ENCODE results near the gene ZBTB11.
"Not testable (repeated sequence)": the region's sequence is repeated elsewhere in the genome, so short reads cannot be mapped to it uniquely, and the experiment has no call there.

Gene ZBTB11, protein sequence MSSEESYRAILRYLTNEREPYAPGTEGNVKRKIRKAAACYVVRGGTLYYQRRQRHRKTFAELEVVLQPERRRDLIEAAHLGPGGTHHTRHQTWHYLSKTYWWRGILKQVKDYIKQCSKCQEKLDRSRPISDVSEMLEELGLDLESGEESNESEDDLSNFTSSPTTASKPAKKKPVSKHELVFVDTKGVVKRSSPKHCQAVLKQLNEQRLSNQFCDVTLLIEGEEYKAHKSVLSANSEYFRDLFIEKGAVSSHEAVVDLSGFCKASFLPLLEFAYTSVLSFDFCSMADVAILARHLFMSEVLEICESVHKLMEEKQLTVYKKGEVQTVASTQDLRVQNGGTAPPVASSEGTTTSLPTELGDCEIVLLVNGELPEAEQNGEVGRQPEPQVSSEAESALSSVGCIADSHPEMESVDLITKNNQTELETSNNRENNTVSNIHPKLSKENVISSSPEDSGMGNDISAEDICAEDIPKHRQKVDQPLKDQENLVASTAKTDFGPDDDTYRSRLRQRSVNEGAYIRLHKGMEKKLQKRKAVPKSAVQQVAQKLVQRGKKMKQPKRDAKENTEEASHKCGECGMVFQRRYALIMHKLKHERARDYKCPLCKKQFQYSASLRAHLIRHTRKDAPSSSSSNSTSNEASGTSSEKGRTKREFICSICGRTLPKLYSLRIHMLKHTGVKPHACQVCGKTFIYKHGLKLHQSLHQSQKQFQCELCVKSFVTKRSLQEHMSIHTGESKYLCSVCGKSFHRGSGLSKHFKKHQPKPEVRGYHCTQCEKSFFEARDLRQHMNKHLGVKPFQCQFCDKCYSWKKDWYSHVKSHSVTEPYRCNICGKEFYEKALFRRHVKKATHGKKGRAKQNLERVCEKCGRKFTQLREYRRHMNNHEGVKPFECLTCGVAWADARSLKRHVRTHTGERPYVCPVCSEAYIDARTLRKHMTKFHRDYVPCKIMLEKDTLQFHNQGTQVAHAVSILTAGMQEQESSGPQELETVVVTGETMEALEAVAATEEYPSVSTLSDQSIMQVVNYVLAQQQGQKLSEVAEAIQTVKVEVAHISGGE

DNA sequence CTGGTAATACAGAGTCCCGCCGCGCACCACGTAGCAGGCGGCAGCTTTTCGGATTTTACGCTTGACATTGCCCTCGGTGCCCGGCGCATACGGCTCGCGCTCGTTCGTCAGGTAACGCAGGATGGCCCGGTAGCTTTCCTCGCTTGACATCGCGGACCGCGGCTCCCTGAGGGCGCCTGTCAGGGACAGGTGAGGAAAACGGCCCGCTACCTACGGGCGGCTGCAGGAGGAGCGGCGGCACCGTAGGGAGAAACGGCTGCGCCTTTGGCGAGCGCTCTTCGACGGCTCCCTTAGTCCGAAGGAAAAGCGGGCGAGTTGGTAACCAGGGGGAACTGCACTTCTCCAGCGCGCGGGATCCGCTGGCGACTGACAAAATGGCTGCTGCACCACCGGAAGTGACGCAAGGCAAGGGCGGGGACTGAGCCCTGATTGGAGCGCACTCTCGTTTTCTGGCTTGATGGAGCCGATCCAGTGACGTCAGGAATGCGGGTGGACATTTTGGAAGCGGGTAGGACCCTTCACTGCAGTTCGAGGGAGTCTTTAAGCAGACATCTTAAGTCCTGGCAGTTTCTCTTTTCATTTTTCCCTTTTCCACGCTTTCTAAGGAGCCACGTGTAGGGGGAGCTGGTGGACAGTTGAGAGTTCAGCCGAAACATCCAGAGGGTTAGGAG is at the start of gene ZBTB11:
Gene ZBTB11 (minus strand): TSS at position 368 of the 671 bp plus-strand sequence. CDS start 218 bp downstream, at position 150.
- no peak for DNase-seq

DNA sequence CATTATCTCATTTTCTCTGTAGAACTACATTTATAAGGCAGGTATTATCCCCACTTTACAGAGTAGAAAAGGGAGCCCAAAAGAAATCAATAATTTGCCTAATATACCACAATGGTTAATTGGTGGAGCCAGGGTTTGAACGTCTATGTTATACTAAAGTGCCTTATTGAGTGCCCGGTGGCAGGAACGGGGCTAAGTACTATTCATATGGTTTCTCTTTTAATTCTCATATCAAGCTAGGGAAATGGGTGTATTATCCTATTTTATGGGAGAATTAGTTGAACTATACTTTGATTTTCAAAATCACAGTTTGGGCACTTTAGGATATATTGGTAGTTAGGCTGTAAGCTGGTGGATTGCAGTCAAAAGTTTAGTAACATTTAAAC is 49.0 kb upstream of the ZBTB11 start:
- no peak for DNase-seq

GRCh38 chr3:101725194-101725889 is 48.4 kb upstream of the ZBTB11 start:
- DNase-seq, result peak; percentile 37

DNA sequence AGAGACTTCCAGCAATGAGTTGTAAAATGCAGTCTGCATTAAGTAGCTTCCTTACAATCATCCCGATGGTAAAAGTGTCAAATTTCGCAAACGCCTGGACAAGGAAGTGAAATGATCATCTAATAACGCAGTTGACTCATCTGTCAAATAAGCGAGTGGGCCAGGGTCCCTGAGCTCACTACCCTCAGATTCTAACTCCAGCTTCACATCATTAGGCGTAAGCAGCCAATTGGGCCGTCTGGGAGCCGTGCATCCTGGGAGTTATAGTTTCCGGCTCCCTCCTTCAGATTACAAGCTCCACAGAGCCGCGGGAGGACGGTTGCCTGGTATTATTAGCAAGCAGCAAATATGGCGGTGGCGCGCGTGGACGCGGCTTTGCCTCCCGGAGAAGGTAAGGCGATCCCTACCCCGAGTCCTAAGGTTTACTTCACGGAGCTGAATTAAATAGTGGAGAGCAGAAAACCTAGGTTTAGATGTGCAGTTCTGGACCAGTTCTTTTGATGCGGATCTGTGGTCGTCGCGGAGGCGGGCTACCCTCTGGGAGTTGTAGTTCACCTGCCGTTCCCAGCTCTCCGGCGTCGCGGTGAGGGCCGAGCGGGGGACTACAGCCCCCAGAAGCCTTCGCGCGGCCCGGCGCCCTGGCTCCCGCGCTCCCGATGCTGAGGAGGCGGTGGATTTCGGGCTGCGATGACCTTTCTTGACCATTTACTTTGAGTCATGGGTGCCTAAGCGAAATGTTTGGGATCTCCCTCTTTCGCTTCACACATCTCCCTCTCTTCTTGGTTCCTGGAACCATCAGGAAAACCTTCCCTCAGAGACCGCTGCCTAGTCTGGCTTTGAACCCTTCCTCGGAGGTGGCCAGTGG is 47.6 kb upstream of the ZBTB11 start, which contains the start of gene CEP97:
Gene CEP97 (plus strand): TSS at position 286 of the 865 bp plus-strand sequence. CDS start 63 bp downstream, at position 349.
- peak; percentile 98 for DNase-seq

DNA sequence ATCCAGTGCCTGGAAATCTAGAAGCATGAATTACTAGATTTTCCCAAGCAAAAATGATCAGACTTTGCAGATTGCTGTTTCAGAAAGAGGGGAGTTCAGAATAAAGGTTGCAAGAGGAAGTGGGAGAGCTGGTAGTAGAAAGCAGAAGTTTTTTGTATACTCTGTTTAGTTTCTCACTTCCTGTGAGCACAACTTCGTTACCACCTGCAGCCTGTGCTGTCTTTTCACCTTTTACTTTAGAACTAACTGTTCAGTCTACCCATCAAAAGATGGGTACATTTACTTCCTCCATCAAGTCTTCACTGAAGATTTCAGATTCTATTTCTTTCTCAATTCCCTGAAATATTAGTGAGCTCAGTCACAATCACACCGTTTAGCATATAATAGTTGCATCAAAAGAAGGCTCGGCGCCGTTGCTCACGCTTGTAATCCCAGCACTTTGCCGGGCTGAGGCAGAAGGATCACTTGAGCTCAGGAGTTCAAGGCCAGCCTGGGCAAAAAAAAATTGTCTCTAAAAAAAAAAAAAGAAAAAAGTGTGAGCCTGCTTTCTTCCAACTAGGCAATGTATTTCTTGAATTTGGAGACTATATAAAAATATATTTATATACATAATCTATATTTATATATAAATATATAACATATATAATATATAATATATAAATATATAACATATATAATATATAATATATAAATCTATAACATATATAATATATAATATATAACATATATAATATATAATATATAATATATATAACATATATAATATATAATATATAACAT is 45.7 kb upstream of the ZBTB11 start:
- no peak for DNase-seq

DNA sequence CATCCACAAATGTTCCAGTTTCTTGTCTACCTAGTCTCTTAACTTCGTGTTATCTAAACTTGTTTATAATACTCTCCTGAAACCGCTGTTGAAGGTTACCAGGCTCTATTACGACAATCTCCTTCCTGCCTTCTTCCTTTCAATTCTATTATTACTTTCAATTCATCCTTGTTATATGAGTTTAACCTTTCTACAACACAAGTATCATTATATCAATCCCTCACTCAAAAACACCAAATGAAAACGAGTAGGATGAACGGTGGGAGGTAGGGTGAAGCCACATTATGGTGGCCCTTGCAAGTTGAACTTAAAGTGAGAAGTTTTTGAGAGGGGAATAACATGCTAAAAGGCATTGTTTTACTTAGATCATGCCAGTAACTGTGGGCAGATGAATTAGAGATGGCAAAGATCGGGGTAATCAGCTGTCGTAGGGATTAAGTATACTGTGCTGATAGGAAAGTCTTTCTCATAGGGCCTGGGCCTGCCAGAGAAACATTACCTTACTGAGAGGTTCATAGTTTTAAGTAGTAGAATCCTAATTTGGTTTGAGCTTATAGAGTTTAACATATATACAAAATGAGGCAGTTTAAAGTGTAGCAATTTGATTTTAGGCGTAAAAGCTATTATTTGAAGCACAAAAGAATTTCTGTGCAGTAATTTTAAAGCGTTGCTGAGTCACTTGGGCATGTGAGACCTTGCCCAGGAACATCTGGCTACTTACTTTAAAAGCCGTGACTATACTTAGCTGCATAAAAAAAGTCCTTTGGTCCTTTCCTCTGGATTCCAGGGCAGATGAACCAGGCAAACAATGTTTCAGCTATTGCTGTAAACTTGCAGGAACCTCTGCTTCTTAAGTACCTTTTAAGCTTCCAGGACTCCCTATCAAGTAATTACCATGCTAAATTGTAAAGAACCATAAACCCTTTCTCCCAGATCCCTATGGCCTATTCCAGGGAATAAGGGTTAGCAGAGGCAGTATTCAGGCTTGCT is 44.2 kb upstream of the ZBTB11 start:
- no peak for DNase-seq

- no peak for DNase-seq
These were observed 42.8 kb upstream of the ZBTB11 start for GRCh38 chr3:101719604-101720185.

GRCh38 chr3:101718455-101718854 is 41.5 kb upstream of the ZBTB11 start:
- DNase-seq, result no peak

DNA sequence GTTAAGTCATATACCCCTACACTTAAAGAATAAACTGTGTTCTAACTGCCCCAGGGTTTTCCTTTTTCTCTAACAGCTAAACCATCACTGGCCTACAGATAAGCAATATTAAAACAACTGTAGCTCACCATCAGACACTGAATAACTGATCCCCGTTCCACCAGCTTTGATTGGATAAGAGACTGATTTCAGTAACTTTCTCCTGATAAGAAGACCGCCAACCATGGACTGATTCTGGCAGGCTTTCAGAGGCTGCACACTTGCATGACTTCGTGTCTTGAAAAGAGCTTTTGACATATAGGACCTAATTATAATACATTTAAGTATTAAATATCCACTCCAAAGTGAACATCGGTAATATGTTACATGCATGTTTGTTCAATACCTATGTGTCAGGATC is 32.2 kb upstream of the ZBTB11 start:
- DNase-seq, result no peak

DNA sequence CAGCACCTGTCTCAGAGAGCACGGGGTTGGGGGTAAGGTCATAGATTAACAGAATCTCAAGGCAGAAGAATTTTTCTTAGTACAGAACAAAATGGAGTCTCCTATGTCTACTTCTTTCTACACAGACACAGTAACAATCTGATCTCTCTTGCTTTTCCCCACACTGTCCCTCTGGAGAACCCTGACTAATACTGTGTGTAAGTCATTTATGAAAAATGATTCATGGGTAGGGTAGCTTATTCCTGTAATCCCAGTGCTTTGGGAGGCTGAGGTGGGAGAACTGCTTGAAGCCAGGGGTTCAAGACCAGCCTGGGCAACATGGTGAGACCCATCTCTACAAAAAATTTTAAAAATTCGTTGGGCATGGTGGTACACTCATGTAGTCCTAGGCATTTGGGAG is 27.7 kb upstream of the ZBTB11 start:
- not testable (repeated sequence) for DNase-seq

GRCh38 chr3:101703169-101703568 is 26.2 kb upstream of the ZBTB11 start:
- DNase-seq, result no peak

DNA sequence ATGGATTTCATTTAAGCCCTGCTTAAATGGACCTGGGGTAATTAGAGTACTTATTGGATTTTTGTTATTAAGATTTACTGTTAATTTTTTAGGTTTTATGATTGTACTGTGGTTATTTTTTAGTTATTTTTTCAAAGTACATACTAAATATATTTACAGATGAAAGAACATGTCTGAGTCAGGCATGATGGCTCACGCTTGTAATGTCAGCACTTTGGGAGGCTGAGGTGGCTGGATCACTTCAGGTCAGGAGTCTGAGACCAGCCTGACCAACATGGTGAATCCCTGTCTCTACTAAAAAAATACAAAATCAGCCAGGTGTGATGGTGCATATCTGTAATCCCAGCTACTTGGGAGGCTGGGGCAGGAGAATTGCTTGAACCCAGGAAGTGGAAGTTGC is 25.8 kb upstream of the ZBTB11 start:
- no peak for DNase-seq

DNA sequence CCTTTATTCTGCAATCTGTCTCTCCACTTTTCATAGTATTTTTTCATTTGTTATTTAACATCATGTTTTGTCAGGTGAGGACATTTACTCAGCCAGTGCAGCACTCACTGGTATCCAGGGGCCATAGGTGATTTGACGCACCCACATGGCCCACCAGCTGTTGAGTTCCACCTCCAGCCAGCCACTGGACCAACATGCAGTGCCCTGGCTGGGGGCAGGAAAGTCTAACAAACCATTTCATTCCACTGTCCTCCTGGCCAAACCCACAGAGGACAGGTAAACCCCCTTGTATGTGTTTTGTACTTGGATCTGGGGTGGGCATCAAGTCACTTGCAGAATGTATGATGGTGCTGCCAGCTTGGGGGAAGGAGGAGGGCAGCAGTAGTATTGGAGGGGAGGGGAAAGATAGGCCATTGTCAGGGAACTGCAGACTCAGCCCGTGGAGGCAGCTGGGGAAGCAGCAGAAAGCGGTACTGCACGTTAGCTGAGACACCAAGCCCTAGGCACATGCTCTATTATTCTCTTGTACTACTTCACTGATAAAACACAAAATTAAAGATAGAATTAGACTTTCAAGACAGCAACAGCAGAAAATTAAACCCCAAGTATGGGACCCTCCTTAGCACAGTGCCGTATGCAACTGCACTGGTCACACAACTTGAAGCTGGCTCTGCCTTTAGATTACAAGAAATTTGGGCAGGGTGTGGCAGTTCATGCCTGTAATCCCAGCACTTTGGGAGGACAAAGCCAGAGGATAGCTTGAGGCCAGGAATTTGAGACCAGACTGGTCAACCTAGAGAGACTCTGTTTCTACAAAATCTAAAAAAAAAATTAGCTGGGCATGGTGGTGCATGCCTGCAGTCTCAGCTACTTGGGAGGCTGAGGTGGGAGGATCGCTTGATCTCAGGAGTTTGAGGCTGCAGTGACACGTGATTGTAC is 25.0 kb upstream of the ZBTB11 start:
- DNase-seq, result no peak

GRCh38 chr3:101695779-101696372 is 18.9 kb upstream of the ZBTB11 start:
- no peak for DNase-seq

DNA sequence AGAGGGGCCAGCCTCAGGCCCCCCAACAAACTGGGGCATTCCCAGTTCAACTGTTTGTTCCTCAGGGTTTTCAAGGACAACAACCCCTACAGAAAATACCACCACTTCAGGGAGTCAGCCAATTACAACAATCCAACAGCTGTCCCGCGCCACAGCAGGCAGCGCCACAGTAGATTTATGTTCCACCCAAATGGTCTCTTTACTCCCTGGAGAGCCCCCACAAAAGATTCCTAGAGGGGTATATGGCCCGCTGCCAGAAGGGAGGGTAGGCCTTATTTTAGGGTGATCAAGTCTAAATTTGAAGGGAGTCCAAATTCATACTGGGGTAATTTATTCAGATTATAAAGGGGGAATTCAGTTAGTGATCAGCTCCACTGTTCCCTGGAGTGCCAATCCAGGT is 17.9 kb upstream of the ZBTB11 start:
- DNase-seq, result not testable (repeated sequence)

DNA sequence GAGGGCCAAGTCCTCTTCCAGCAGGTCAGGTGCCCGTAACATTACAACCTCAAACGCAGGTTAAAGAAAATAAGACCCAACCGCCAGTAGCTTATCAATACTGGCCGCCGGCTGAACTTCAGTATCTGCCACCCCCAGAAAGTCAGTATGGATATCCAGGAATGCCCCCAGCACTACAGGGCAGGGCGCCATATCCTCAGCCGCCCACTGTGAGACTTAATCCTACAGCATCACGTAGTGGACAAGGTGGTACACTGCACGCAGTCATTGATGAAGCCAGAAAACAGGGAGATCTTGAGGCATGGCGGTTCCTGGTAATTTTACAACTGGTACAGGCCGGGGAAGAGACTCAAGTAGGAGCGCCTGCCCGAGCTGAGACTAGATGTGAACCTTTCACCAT is 16.6 kb upstream of the ZBTB11 start:
- DNase-seq, result not testable (repeated sequence)
